ENCODE data around the gene TTC28.

Gene TTC28

DNA sequence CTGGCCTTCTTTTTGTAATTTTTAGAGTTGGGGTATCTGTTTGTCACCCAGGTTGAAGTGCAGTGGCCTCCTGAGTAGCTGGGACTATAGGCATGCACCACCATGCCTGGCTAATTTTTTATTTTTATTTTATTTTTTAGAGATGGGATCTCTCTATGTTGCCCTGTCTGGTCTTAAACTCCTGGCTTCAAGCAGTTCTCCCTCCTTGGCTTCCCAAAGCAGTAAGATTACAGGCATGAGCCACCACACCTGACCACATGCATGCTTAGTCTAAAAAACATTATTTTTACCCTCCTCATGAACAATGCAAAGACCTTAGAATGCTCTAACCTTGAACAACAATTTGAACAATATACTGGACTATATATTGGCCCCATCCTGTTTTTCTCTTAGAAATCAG lies 738.5 kb downstream of the TTC28 start:
- Histone ChIP-seq H3K4me3 (ENCODE audit: insufficient read depth in 1 of 2, low read depth in 1 of 2, low read length in 2 of 2) (no peak overlapping the region), H3K18ac (ENCODE audit: low read depth in 1 of 2, low read length in 2 of 2) (no peak overlapping the region), H3K4me2 (ENCODE audit: low read length, poor library complexity, severe bottlenecking) (no peak overlapping the region), H3K9me3 (ENCODE audit: control insufficient read depth, low read length) (no peaks in the 10 kb centered on the region), H2BK12ac (ENCODE audit: low read length in 2 of 2) (no peak overlapping the region), H4K91ac (ENCODE audit: low read length) (no peak overlapping the region), H2BK15ac (ENCODE audit: low read depth, poor library complexity, severe bottlenecking) (no peak overlapping the region), H2AFZ (ENCODE audit: low read depth, low read length) (no peak overlapping the region), H3K27me3 (ENCODE audit: control insufficient read depth in 1 of 2, insufficient read depth in 1 of 2, low read length in 2 of 2) (no peaks in the 10 kb centered on the region), H2BK120ac (ENCODE audit: low read depth, low read length) (no peak overlapping the region), H3K4me1 (ENCODE audit: control insufficient read depth, insufficient read depth, low read depth, low read length) (peaks cover 2% of the 10 kb centered on the region), H3K4ac (ENCODE audit: low read depth in 1 of 2, low read length in 2 of 2) (no peak overlapping the region), H3K23ac (ENCODE audit: low read length in 2 of 2) (no peak overlapping the region), H2AK5ac (ENCODE audit: low read length, severe bottlenecking) (no peak overlapping the region), H3K27ac (ENCODE audit: low read length, poor library complexity, severe bottlenecking) (no peak overlapping the region), H4K8ac (ENCODE audit: low read length) (no peak overlapping the region), H3K9ac (ENCODE audit: low read length) (no peak overlapping the region), H3K36me3 (ENCODE audit: control insufficient read depth in 1 of 2, insufficient read depth in 2 of 2, low read depth in 1 of 2, low read length in 2 of 2) (no peaks in the 10 kb centered on the region), H2BK5ac (ENCODE audit: low read depth, low read length, poor library complexity, severe bottlenecking) (no peak overlapping the region), H3K79me1 (replicated peaks; ENCODE audit: low read length, poor library complexity, severe bottlenecking) (no peaks in the 10 kb centered on the region), H3K14ac (ENCODE audit: low read length in 2 of 2) (no peak overlapping the region)
- DNase-seq = no peak

DNA sequence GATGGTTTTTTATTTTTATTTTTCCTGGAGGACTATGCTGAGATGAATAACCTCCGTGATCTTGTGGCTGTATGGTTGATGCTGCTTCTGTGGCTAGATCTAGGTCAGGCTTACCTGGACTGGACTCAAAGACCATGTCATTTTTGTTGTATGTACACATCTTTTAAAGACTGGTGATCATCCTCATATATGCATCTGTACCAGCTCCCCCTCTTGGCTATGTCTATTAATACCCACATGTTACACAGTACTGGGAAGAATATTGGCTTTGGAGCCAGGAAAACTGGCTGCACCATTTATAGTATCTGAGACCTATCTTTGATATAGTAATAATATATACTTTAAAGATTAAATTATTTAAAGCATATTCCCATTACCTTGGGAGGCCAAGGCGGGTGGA lies 742.2 kb downstream of the TTC28 start:
- no peak overlapping the region for H4K8ac ChIP-seq (ENCODE audit: low read length)
- no peaks in the 10 kb centered on the region for H3K79me1 ChIP-seq (replicated peaks; ENCODE audit: low read length, poor library complexity, severe bottlenecking)
- no peak overlapping the region for H3K4me3 ChIP-seq (ENCODE audit: insufficient read depth in 1 of 2, low read depth in 1 of 2, low read length in 2 of 2)
- H3K14ac ChIP-seq (ENCODE audit: low read length in 2 of 2) = no peak overlapping the region
- H2BK12ac ChIP-seq (ENCODE audit: low read length in 2 of 2) = no peak overlapping the region
- H3K18ac ChIP-seq (ENCODE audit: low read depth in 1 of 2, low read length in 2 of 2) = no peak overlapping the region
- no peaks in the 10 kb centered on the region for H3K9me3 ChIP-seq (ENCODE audit: control insufficient read depth, low read length)
- H3K4me2 ChIP-seq (ENCODE audit: low read length, poor library complexity, severe bottlenecking) = no peak overlapping the region
- H3K4me1 ChIP-seq (ENCODE audit: control insufficient read depth, insufficient read depth, low read depth, low read length) = no peaks in the 10 kb centered on the region
- no peak overlapping the region for H2BK5ac ChIP-seq (ENCODE audit: low read depth, low read length, poor library complexity, severe bottlenecking)
- H2BK15ac ChIP-seq (ENCODE audit: low read depth, poor library complexity, severe bottlenecking) = no peak overlapping the region
- H3K36me3 ChIP-seq (ENCODE audit: control insufficient read depth in 1 of 2, insufficient read depth in 2 of 2, low read depth in 1 of 2, low read length in 2 of 2) = no peaks in the 10 kb centered on the region
- DNase-seq = no peak
- H3K9ac ChIP-seq (ENCODE audit: low read length) = no peak overlapping the region
- H2AK5ac ChIP-seq (ENCODE audit: low read length, severe bottlenecking) = no peak overlapping the region
- no peak overlapping the region for H2AFZ ChIP-seq (ENCODE audit: low read depth, low read length)
- H4K91ac ChIP-seq (ENCODE audit: low read length) = no peak overlapping the region
- H2BK120ac ChIP-seq (ENCODE audit: low read depth, low read length) = no peak overlapping the region
- no peak overlapping the region for H3K27ac ChIP-seq (ENCODE audit: low read length, poor library complexity, severe bottlenecking)
- no peak overlapping the region for H3K4ac ChIP-seq (ENCODE audit: low read depth in 1 of 2, low read length in 2 of 2)
- no peak overlapping the region for H3K23ac ChIP-seq (ENCODE audit: low read length in 2 of 2)
- H3K27me3 ChIP-seq (ENCODE audit: control insufficient read depth in 1 of 2, insufficient read depth in 1 of 2, low read length in 2 of 2) = no peaks in the 10 kb centered on the region
- WGBS = 94% methylated on average over 2 of the region's 2 CpGs

DNA sequence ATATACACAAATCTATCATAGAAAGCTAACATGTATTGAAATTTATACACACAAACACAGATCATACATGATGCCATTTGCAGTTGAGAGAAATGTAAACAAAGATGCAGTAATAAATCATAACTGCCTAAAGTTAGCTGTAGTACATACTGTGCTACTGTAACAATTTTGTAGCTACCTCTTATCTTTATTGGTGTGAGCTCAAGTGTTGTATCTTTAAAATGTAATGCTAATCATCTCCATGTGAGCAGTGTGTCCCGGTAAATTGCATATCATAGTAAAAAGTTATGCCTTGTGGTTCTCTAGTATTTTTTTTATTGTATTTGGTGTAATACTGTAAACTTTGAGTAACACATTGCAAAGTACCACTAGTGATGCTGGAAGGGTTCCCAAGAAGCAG lies 743.7 kb downstream of the TTC28 start:
- Histone ChIP-seq H3K18ac (ENCODE audit: low read depth in 1 of 2, low read length in 2 of 2) (no peak overlapping the region), H2BK12ac (ENCODE audit: low read length in 2 of 2) (no peak overlapping the region), H3K27ac (ENCODE audit: low read length, poor library complexity, severe bottlenecking) (no peak overlapping the region), H2BK120ac (ENCODE audit: low read depth, low read length) (no peak overlapping the region), H2BK5ac (ENCODE audit: low read depth, low read length, poor library complexity, severe bottlenecking) (no peak overlapping the region), H3K36me3 (ENCODE audit: control insufficient read depth in 1 of 2, insufficient read depth in 2 of 2, low read depth in 1 of 2, low read length in 2 of 2) (no peaks in the 10 kb centered on the region), H3K4ac (ENCODE audit: low read depth in 1 of 2, low read length in 2 of 2) (no peak overlapping the region), H2AK5ac (ENCODE audit: low read length, severe bottlenecking) (no peak overlapping the region), H3K4me2 (ENCODE audit: low read length, poor library complexity, severe bottlenecking) (no peak overlapping the region), H3K4me3 (ENCODE audit: insufficient read depth in 1 of 2, low read depth in 1 of 2, low read length in 2 of 2) (no peak overlapping the region), H2BK15ac (ENCODE audit: low read depth, poor library complexity, severe bottlenecking) (no peak overlapping the region), H3K14ac (ENCODE audit: low read length in 2 of 2) (no peak overlapping the region), H3K9me3 (ENCODE audit: control insufficient read depth, low read length) (no peaks in the 10 kb centered on the region), H3K27me3 (ENCODE audit: control insufficient read depth in 1 of 2, insufficient read depth in 1 of 2, low read length in 2 of 2) (no peaks in the 10 kb centered on the region), H4K8ac (ENCODE audit: low read length) (no peak overlapping the region), H3K23ac (ENCODE audit: low read length in 2 of 2) (no peak overlapping the region), H4K91ac (ENCODE audit: low read length) (no peak overlapping the region), H2AFZ (ENCODE audit: low read depth, low read length) (no peak overlapping the region), H3K4me1 (ENCODE audit: control insufficient read depth, insufficient read depth, low read depth, low read length) (no peaks in the 10 kb centered on the region), H3K9ac (ENCODE audit: low read length) (no peak overlapping the region), H3K79me1 (replicated peaks; ENCODE audit: low read length, poor library complexity, severe bottlenecking) (peaks cover 3% of the 10 kb centered on the region)
- 86% methylated on average over 1 of the region's 1 CpG for WGBS
- no peak for DNase-seq

- 92% methylated on average over 5 of the region's 5 CpGs for WGBS
- H4K8ac ChIP-seq (ENCODE audit: low read length) = no peak overlapping the region
Observed at GRCh38 chr22:27934069-27934468, 745.6 kb downstream of the TTC28 start.

More at GRCh38 chr22:27934069-27934468, 745.6 kb downstream of the TTC28 start:
- no peak overlapping the region for H2AFZ ChIP-seq (ENCODE audit: low read depth, low read length)
- H2BK12ac ChIP-seq (ENCODE audit: low read length in 2 of 2) = no peak overlapping the region
- H3K36me3 ChIP-seq (ENCODE audit: control insufficient read depth in 1 of 2, insufficient read depth in 2 of 2, low read depth in 1 of 2, low read length in 2 of 2) = no peaks in the 10 kb centered on the region
- H3K4ac ChIP-seq (ENCODE audit: low read depth in 1 of 2, low read length in 2 of 2) = no peak overlapping the region
- H2BK5ac ChIP-seq (ENCODE audit: low read depth, low read length, poor library complexity, severe bottlenecking) = no peak overlapping the region
- H3K9me3 ChIP-seq (ENCODE audit: control insufficient read depth, low read length) = no peaks in the 10 kb centered on the region
- H2AK5ac ChIP-seq (ENCODE audit: low read length, severe bottlenecking) = no peak overlapping the region
- H2BK15ac ChIP-seq (ENCODE audit: low read depth, poor library complexity, severe bottlenecking) = no peak overlapping the region
- H3K14ac ChIP-seq (ENCODE audit: low read length in 2 of 2) = no peak overlapping the region
- DNase-seq = no peak
- no peaks in the 10 kb centered on the region for H3K4me1 ChIP-seq (ENCODE audit: control insufficient read depth, insufficient read depth, low read depth, low read length)
- no peak overlapping the region for H3K18ac ChIP-seq (ENCODE audit: low read depth in 1 of 2, low read length in 2 of 2)
- peaks cover 8% of the 10 kb centered on the region for H3K79me1 ChIP-seq (replicated peaks; ENCODE audit: low read length, poor library complexity, severe bottlenecking)
- no peak overlapping the region for H4K91ac ChIP-seq (ENCODE audit: low read length)
- H3K27ac ChIP-seq (ENCODE audit: low read length, poor library complexity, severe bottlenecking) = no peak overlapping the region
- H3K4me3 ChIP-seq (ENCODE audit: insufficient read depth in 1 of 2, low read depth in 1 of 2, low read length in 2 of 2) = no peak overlapping the region
- H3K4me2 ChIP-seq (ENCODE audit: low read length, poor library complexity, severe bottlenecking) = no peak overlapping the region
- H2BK120ac ChIP-seq (ENCODE audit: low read depth, low read length) = no peak overlapping the region
- no peaks in the 10 kb centered on the region for H3K27me3 ChIP-seq (ENCODE audit: control insufficient read depth in 1 of 2, insufficient read depth in 1 of 2, low read length in 2 of 2)
- no peak overlapping the region for H3K23ac ChIP-seq (ENCODE audit: low read length in 2 of 2)
- no peak overlapping the region for H3K9ac ChIP-seq (ENCODE audit: low read length)
